Fibroblast of skin of scalp (primary cell): ENCODE results near the gene ADCYAP1. TPM values are rescaled to one million over a fixed set of nuclear protein-coding genes. Genes with fewer than 3 reads are reported as not detected.
"Not testable (repeated sequence)": the region's sequence is repeated elsewhere in the genome, so short reads cannot be mapped to it uniquely, and the experiment has no call there.

Source experiments
- DNase-seq: peaks from one replicate; pipeline ENCODE4 v3.0.0-alpha.2; 2013
- polyA plus RNA-seq, 2 experiments: library from polyadenylated mRNA; unstranded; fragments of 120-200 nt; gene quantifications; one replicate each; pipeline ENCODE4 v1.2.1, GENCODE V29; 2013; ENCODE audit not compliant: insufficient read length in 2 of 2

ADCYAP1 gene
- polyA plus RNA-seq (2013, experiment 1 of 2; ENCODE audit: insufficient read length) = not detected
- polyA plus RNA-seq (2013, experiment 2 of 2; ENCODE audit: insufficient read length) = 0.09 TPM

- DNase-seq = no peak
Observed at GRCh38 chr18:904218-905090, at the start of gene ADCYAP1. TSS of gene ADCYAP1 (plus strand) at chr18:904871. CDS start at chr18:905387, 516 bp downstream.

DNA sequence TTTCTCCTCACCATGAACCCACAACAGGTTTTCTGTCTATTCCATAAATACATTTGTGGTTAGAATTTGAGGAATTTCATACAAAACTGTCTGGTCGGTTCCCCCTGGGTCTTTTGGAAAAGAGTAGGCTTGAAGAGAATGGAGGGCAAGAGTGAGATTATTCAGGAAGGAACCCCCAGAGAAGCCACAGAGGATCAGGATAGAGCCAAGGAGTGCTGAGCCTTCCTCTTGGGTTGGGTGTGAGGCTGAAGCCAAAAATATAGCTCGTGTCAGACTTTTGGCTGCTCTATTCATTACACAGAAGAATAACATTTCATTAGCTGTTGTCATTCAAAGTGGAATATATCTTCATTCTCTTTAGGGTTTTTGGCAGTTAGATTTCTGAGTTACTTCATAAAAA lies 46.7 kb upstream of the ADCYAP1 start:
- DNase-seq = no peak

DNA sequence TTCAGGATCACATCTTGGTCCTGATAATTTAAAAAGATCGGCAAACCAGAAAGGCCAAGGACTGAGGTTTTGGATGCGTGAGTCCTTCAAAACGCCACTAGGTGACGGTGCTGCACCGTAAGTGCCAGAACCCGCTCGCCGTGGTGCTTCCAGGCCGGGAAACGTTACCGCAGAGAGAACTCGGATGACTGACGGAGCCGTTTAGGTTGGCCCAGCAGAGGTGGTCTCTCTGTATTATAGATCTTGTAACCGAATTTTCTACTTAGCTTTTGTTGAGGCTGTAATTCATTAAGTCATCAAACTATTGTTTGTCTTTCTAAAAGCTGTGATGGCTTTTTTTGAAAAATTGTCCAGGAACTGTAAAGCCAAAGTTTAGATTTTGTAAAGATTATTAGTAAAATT lies 39.8 kb upstream of the ADCYAP1 start:
- DNase-seq = peak; percentile 65

DNA sequence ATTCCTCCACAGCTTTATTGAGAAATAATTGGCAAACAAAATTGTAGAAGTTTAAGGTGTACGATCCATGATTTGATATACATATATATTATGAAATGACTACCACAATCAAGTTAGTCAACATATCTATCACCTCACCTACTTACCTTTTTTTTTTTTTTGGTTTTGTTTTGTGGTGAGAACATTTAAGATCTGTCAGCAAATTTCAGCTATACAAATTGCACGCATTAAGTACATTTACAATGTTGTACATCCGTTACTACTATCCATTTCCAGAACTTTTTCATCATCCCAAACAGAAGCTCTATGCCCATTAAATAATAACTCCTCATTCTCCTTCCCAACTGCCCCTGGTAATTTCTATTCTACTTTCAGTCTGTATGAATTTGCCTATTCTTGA lies 37.4 kb upstream of the ADCYAP1 start:
- no peak for DNase-seq

GRCh38 chr18:873426-873825 lies 31.2 kb upstream of the ADCYAP1 start:
- DNase-seq = not testable (repeated sequence)

DNA sequence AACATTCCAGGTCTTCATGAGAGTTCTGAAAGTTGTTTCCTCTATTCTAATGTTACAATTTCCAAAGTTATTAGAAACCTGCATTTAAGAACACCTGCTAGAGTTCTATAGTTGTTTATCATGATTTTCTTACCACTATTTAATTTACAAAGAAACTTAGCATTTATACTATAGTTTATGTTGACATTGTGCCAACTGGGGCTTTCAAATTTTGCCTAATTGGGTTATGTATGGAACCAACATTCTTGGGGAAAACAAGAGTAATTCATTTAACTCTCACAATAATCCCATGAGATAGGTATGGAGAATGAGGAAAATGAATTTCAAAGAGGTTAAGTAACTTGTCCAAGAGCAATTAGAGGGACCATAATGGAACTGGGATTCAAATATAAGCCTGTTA lies 28.8 kb upstream of the ADCYAP1 start:
- no peak for DNase-seq

- no peak for DNase-seq
Observed at GRCh38 chr18:877238-877637, 27.4 kb upstream of the ADCYAP1 start.

DNA sequence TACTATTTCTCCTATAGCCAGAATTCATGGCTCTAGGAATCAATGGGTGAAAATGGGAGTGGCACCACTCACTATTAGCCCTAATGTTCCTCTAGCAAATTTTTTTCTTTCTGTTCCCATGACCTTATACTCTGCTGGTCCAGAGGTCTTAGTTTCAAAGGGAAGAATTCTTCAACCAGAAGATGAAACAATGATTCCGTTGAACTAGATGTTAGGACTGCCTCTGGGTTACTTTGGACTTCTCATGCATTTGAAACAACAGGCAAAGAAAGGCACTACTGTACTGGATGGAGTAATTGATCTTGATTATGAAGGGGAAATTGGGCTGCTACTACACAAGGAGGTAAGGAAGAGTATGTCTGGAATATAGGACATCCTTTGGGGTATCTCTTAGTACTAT lies 18.6 kb upstream of the ADCYAP1 start:
- DNase-seq = no peak

DNA sequence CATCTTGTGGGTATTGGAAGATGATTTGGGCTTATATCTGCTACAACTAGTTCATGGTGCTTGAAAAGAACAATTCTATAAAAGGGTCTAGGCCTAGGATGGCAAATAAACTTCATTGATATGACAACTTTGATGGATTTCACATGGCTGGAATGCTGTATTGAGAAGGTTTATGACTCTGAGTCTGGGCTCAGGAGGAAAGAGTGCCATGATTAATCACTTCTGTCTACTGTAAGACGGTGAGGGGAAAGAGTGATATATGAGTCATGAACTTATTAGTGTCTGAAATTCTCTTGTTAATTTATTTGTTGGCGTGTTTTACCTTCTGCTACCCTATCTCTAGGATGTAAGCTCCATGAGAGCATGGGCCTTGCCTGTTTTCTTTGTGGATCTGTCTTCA lies 17.0 kb upstream of the ADCYAP1 start:
- no peak for DNase-seq

DNA sequence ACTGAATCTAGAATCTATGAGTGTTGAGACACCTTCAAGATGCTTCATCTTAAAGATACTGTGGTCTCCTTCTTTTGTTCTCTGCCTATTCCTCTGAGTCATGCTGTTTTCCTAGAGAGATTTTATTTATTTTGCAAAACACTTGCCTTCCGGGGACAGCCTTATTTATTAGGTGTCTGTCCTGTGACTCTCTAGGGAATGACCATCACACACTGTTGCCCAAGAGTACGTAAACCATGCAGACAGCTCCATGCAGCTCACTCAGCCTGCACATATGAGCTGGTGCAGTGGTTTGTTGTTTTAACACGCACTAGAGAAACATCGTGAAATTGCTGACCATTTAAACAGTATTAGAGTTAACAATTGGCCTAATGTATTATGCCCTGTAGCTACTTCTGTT lies 12.4 kb upstream of the ADCYAP1 start:
- no peak for DNase-seq

- DNase-seq = no peak
Observed at GRCh38 chr18:896315-896714, 8.4 kb upstream of the ADCYAP1 start.

- no peak for DNase-seq
Observed at GRCh38 chr18:901761-902160, 2.9 kb upstream of the ADCYAP1 start.

DNA sequence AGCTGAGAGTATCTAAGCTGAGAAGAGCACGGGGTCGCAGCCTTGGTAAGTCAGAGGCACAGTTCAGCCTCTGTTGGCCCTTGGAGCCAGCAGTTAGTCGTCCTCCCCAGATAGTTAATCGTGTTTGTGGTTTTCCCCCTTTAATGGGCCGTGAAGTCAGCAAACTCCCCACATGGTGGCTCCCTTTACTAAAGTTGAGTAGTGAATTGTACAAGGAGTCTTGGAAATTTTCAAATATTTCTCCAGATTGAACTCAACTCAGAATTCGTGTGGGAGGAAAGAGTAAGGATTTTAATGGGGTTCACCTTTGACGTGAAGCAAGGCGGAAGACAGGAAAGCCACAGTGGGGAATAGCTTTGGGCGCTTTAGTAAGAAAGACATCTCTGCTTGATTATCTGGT lies 2.4 kb upstream of the ADCYAP1 start:
- DNase-seq = no peak

DNA sequence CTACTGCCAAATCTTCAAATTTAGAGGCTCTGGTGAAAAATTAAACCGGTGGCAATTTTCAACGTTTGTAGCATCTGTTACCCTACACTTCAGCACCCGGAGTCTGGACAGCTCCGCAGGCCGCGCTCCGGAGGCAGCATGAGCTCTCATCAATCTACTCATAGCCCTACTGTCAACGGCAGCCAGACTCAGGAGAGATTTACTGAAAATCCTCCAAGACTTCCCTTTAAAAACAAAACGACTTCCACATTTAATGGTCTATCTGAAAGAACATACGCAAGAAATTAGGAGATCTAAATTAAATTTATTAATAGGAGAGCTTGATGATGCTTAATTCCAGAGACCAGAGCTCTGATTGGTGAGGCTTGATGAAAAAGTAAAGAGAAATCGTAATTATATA lies 970 bp upstream of the ADCYAP1 start:
- DNase-seq = peak; percentile 53

DNA sequence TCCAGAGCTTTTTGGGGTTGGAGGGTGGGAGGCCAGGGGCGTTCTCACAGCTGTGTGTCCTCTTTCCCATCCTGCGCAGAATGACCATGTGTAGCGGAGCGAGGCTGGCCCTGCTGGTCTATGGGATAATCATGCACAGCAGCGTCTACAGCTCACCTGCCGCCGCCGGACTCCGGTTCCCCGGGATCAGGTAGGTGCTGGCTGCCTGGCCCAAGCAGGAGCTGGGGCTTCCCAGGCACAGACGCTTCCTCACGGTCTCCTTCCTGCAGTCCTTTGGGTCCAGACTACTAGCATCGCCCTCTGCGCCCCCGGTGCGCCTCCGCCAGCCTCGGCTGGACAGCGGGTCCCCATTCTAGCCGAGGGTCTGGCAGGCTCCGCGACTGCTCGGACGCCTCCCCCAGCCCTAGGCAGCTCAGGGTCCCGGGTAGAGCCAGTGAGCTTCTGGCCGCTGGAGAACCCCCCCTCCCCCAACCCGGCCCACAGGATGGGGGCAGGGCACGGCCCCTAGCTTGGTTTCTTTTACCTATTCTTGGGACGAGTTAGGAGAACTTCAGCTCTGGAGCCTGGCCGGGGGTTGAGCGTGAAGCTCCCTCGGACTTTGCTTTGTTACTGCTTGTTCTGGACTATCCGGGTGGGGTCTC lies 756 bp downstream of the ADCYAP1 start:
- DNase-seq = no peak

DNA sequence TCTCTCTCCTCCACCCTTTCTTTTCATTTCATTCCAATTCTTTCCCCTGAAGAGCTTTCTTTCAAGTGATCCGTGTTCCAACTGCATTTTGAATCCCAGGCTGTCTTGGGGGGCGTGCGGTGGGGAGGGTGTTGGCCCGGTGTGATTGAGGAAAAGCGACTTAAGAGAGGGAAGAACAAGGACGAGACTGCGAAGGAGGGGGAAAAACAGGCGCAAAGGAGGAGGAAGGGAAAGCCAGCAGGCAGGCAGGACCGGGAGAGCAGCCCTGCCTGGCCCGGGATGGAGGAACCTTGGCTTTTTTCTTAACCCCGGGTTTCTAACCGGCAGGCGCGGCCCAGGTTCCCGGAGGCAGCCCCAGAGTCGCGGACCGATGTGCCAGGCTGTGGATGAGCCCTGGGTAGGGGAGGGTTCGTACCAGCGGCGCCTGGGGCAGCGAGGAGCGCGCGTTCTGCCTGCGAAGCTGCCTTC lies 1.3 kb downstream of the ADCYAP1 start:
- DNase-seq = no peak

- DNase-seq = peak; percentile 11
Observed at GRCh38 chr18:906416-907114, 1.9 kb downstream of the ADCYAP1 start.

GRCh38 chr18:907115-907884 lies 2.6 kb downstream of the ADCYAP1 start:
- no peak for DNase-seq

DNA sequence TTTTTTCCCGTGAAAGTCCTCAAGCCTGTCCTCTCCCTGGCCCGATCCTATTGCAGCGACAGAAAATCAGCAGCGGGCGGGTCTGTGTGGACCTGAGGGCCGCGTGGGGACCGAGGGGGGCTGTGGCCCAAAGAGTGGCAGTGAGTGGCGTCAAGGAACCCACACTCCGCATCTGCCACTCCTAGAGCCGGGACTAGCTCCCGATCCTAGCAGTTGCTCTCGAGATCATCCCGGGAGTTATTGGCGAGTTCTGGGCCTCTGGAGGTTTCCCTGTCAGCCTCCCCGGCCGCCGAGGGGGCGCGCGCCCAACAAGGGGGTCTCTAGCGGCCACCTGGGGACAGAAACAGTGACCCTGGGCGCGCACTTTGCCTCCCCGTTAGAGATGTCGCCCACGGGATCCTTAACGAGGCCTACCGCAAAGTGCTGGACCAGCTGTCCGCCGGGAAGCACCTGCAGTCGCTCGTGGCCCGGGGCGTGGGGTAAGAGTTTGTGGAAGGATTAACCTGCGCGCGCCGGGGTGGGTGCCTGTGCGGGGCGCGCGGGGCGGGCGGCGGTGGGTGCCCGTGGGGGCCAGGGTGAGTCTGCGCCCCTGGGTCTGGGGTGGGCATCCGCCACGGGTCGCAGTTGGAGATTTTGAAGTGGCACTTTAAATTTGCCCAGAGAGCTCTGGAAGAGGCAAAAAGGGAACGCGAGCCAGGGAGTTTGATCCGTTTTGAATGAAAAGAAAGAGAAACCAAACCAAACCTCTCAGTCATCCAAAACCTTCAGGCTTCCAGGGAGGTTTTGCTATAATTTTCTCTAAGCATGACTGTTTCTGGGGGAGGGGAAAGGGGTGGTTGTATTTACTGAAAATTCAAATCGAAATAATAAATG lies 3.5 kb downstream of the ADCYAP1 start:
- no peak for DNase-seq

GRCh38 chr18:908758-909724 lies 4.4 kb downstream of the ADCYAP1 start:
- no peak for DNase-seq
